OCI-LY1 (cell line): ENCODE measurements around the gene VCX3B.
"Not testable (repeated sequence)": the region's sequence is repeated elsewhere in the genome, so short reads cannot be mapped to it uniquely, and the experiment has no call there.

ENCODE experiments used
- H2AFZ ChIP-seq: fragments of 200-600 bp; sonication (generic), shearing (Covaris generic); 2 replicates; pipeline ENCODE4 v1.6.0; 2014; ENCODE audit warnings: antibody characterized with exemption, mild to moderate bottlenecking, low read length
- H3F3A ChIP-seq: fragments of 200-600 bp; sonication (generic), shearing (Covaris generic); 2 replicates; pipeline ENCODE4 v1.6.0; 2014; ENCODE audit warnings: mild to moderate bottlenecking, antibody characterized with exemption, low read length, moderate library complexity; ENCODE audit not compliant: insufficient read depth
- H3K27ac ChIP-seq: fragments of 200-600 bp; sonication (generic); 2 replicates; pipeline ENCODE4 v1.5.1; 2014; ENCODE audit warnings: low read length, mixed run types, mild to moderate bottlenecking, low read depth; ENCODE audit not compliant: poor library complexity, severe bottlenecking
- H3K27me3 ChIP-seq: fragments of 200-600 bp; sonication (generic); 2 replicates; pipeline ENCODE4 v1.6.0; 2014; ENCODE audit warnings: antibody characterized with exemption, mild to moderate bottlenecking, low read length, moderate library complexity; ENCODE audit not compliant: insufficient read depth
- H3K36me3 ChIP-seq: fragments of 200-600 bp; sonication (generic); 2 replicates; pipeline ENCODE4 v1.6.1; 2014; ENCODE audit warnings: mild to moderate bottlenecking, antibody characterized with exemption, low read length, moderate library complexity, mixed read lengths; ENCODE audit not compliant: insufficient read depth
- H3K4me1 ChIP-seq: fragments of 200-600 bp; sonication (generic); 2 replicates; pipeline ENCODE4 v1.5.1; 2014; ENCODE audit warnings: mild to moderate bottlenecking, low read length, moderate library complexity; ENCODE audit not compliant: insufficient read depth, severe bottlenecking
- H3K4me2 ChIP-seq: fragments of 200-600 bp; sonication (generic), shearing (Covaris generic); 2 replicates; pipeline ENCODE4 v1.6.1; 2014; ENCODE audit warnings: low read length
- H3K4me3 ChIP-seq: fragments of 200-600 bp; sonication (generic); 2 replicates; pipeline ENCODE4 v1.5.1; 2014; ENCODE audit warnings: low read length, low read depth, mild to moderate bottlenecking, mixed read lengths; ENCODE audit not compliant: poor library complexity, severe bottlenecking
- H3K79me2 ChIP-seq: fragments of 200-600 bp; shearing (Covaris generic); 2 replicates; pipeline ENCODE4 v1.6.1; 2016; ENCODE audit warnings: mixed run types, low read length, mixed read lengths; ENCODE audit not compliant: insufficient read depth
- H3K9ac ChIP-seq: fragments of 200-600 bp; sonication (generic), shearing (Covaris generic); 2 replicates; pipeline ENCODE4 v1.6.1; 2014; ENCODE audit warnings: mild to moderate bottlenecking, low read length, mixed read lengths
- H3K9me2 ChIP-seq: fragments of 200-600 bp; sonication (generic), shearing (Covaris generic); 2 replicates; pipeline ENCODE4 v1.6.1; 2014; ENCODE audit warnings: low read depth, mild to moderate bottlenecking, low read length, mixed read lengths
- H3K9me3 ChIP-seq: fragments of 200-600 bp; shearing (Covaris generic); 2 replicates; pipeline ENCODE4 v1.6.1; 2014; ENCODE audit warnings: low read length, mixed read lengths
- H4K20me1 ChIP-seq: fragments of 200-600 bp; sonication (generic), shearing (Covaris generic); 2 replicates; pipeline ENCODE4 v1.6.0; 2016; ENCODE audit warnings: mild to moderate bottlenecking, low read length; ENCODE audit not compliant: insufficient read depth
- EZH2 ChIP-seq: fragments of 200-600 bp; sonication (generic), shearing (Covaris generic); IDR thresholded peaks from 2 replicates; pipeline ENCODE4 v1.8.0; 2017; ENCODE audit warnings: borderline replicate concordance, mixed run types, mild to moderate bottlenecking, antibody characterized with exemption, low read length, moderate library complexity, mixed read lengths
- TF ChIP-seq, protein P1 (sequence below): fragments of 200-600 bp; sonication (generic), shearing (Covaris generic); IDR thresholded peaks from 2 replicates; pipeline ENCODE4 v1.5.1; 2017; ENCODE audit warnings: mild to moderate bottlenecking, antibody characterized with exemption, low read length, moderate library complexity, mixed read lengths

The VCX3B gene

GRCh38 chrX:8462488-8462887 is 2.1 kb upstream of the VCX3B start:
- Histone ChIP-seq H3K9me3 (no peaks in the 10 kb centered on the region), H3K4me1 (no peaks in the 10 kb centered on the region), H3K4me2 (no peak overlapping the region), H3K9me2 (no peaks in the 10 kb centered on the region), H3K9ac (no peak overlapping the region), H3K27ac (no peak overlapping the region), H3K4me3 (no peak overlapping the region), H3K36me3 (no peaks in the 10 kb centered on the region), H3K27me3 (no peaks in the 10 kb centered on the region), H3F3A (no peaks in the 10 kb centered on the region), H4K20me1 (no peaks in the 10 kb centered on the region), H2AFZ (no peak overlapping the region), H3K79me2 (no peaks in the 10 kb centered on the region)
- TF ChIP-seq, protein P1, sequence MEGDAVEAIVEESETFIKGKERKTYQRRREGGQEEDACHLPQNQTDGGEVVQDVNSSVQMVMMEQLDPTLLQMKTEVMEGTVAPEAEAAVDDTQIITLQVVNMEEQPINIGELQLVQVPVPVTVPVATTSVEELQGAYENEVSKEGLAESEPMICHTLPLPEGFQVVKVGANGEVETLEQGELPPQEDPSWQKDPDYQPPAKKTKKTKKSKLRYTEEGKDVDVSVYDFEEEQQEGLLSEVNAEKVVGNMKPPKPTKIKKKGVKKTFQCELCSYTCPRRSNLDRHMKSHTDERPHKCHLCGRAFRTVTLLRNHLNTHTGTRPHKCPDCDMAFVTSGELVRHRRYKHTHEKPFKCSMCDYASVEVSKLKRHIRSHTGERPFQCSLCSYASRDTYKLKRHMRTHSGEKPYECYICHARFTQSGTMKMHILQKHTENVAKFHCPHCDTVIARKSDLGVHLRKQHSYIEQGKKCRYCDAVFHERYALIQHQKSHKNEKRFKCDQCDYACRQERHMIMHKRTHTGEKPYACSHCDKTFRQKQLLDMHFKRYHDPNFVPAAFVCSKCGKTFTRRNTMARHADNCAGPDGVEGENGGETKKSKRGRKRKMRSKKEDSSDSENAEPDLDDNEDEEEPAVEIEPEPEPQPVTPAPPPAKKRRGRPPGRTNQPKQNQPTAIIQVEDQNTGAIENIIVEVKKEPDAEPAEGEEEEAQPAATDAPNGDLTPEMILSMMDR: no peak

- H3K4me3 ChIP-seq: no peak overlapping the region
- H3K9me2 ChIP-seq: no peaks in the 10 kb centered on the region
- no peaks in the 10 kb centered on the region for H3F3A ChIP-seq
- no peaks in the 10 kb centered on the region for H4K20me1 ChIP-seq
- no peaks in the 10 kb centered on the region for H3K27me3 ChIP-seq
- no peaks in the 10 kb centered on the region for H3K36me3 ChIP-seq
- no peak overlapping the region for H2AFZ ChIP-seq
- no peak overlapping the region for H3K4me2 ChIP-seq
- no peak overlapping the region for H3K9ac ChIP-seq
- H3K9me3 ChIP-seq: no peaks in the 10 kb centered on the region
- no peak for TF ChIP-seq EZH2
- TF ChIP-seq, protein P1: no peak
- no peak overlapping the region for H3K27ac ChIP-seq
- no peaks in the 10 kb centered on the region for H3K79me2 ChIP-seq
- no peaks in the 10 kb centered on the region for H3K4me1 ChIP-seq
Observed at GRCh38 chrX:8484360-8484949, 19.8 kb downstream of the VCX3B start.

DNA sequence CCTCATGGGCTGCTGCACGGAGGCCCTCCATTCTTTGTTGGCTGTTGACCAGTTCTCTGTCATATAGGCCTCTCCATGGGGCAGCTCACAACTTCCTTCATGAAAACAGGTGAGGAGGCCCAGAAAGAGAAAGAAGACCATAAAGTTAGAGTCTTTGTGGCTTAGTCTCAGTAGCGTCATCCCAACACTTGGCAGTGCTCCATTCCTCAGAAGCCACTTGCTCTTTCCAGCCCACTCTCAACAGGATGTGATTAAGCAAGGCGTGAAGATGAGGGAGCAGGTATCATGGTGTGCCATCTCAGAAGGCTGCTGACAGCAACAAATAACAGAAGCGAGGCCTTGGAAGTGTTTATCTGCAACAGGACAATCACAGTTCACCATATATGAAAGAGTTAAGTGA is 30.4 kb downstream of the VCX3B start:
- not testable (repeated sequence) for H3K4me3 ChIP-seq, H3K9me3 ChIP-seq, H3K79me2 ChIP-seq, H3K9ac ChIP-seq, H3K27me3 ChIP-seq, H3K4me2 ChIP-seq, H3K9me2 ChIP-seq, H2AFZ ChIP-seq, H3F3A ChIP-seq, H4K20me1 ChIP-seq, H3K4me1 ChIP-seq, H3K27ac ChIP-seq, H3K36me3 ChIP-seq

GRCh38 chrX:8500203-8500602 is 35.6 kb downstream of the VCX3B start:
- H3K36me3 ChIP-seq: no peaks in the 10 kb centered on the region
- H3K4me3 ChIP-seq: no peak overlapping the region
- no peak overlapping the region for H3K27ac ChIP-seq
- H3K9me3 ChIP-seq: no peaks in the 10 kb centered on the region
- H4K20me1 ChIP-seq: no peaks in the 10 kb centered on the region
- H3K4me2 ChIP-seq: no peak overlapping the region
- no peaks in the 10 kb centered on the region for H3K79me2 ChIP-seq
- TF ChIP-seq, protein P1: no peak
- no peak for TF ChIP-seq EZH2
- H3K9ac ChIP-seq: no peak overlapping the region
- H3K4me1 ChIP-seq: no peaks in the 10 kb centered on the region
- H3F3A ChIP-seq: no peaks in the 10 kb centered on the region
- no peaks in the 10 kb centered on the region for H3K9me2 ChIP-seq
- H3K27me3 ChIP-seq: no peaks in the 10 kb centered on the region
- no peak overlapping the region for H2AFZ ChIP-seq

DNA sequence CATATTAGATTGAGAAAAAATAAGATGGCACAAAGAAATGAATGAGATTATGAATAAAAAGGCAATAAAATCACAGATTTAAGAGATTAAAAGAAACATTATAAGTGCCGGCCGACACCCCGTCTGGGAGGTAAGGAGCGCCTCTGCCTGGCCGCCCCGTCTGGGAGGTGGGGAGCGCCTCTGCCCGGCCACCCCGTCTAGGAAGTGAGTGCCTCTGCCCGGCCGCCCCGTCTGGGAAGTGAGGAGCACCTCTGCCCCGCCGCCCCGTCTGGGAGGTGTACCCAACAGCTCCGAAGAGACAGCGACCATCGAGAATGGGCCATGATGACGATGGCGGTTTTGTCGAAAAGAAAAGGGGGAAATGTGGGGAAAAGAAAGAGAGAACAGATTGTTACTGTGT is 37.5 kb downstream of the VCX3B start:
- H3K27ac ChIP-seq, H3F3A ChIP-seq, H3K4me2 ChIP-seq, H2AFZ ChIP-seq, H3K4me3 ChIP-seq, H3K4me1 ChIP-seq, H3K9ac ChIP-seq, H3K79me2 ChIP-seq, H3K9me3 ChIP-seq, H3K9me2 ChIP-seq, H3K27me3 ChIP-seq, H3K36me3 ChIP-seq, H4K20me1 ChIP-seq: not testable (repeated sequence)
